Loucy (cell line): Measurements from ENCODE around the gene EEA1.

Experiments
- CTCF ChIP-seq: fragments of 200-600 bp; sonication (generic); conservative IDR thresholded peaks from 2 replicates; pipeline ENCODE4 v1.5.1; 2014; ENCODE audit warnings: mild to moderate bottlenecking, antibody characterized with exemption, low read length
- EZH2phosphoT487 ChIP-seq: fragments of 200-600 bp; IDR thresholded peaks from 2 replicates; pipeline ENCODE4 v1.6.1; 2018; ENCODE audit warnings: antibody characterized with exemption, mild to moderate bottlenecking, moderate library complexity, borderline replicate concordance

- no peak for TF ChIP-seq CTCF
- TF ChIP-seq EZH2phosphoT487 = no peak
Measured at GRCh38 chr12:92860521-92860920, 68.6 kb downstream of the EEA1 start.
